Measurements from ENCODE around the gene THYN1. TPM values are rescaled to one million over a fixed set of nuclear protein-coding genes. Genes with fewer than 3 reads are reported as not detected.

The THYN1 gene
- total and polyA plus RNA-seq, 4 donors = 28.3 to 64.4 (median 39.5) TPM

DNA sequence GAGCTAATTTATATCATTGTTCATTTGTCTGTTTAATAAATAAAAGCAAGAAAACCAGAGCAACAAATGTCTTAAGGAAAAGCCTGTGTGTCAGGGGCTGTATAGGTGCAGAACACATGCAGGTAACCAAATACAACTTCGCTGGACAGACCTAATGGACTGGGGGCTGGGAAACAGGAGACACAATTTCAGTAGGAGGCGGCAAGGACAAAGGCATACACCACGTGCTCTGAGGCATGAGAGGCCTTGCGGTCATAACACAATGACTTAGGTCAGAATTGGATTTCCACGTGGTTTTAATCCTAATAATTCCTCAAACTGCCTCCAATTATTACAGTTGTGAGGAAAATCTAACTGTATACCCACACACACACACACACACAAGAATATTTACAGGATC is 14.3 kb upstream of the THYN1 start:
- Histone ChIP-seq H3K4me1 (ENCODE audit: control insufficient read depth in 1 of 2, insufficient read depth in 2 of 2, low read length in 2 of 2) (no peaks in the 10 kb centered on the region), H3K27me3 (ENCODE audit: control insufficient read depth in 1 of 2, insufficient read depth in 2 of 2, low read length in 1 of 2) (no peaks in the 10 kb centered on the region), H3K4me3 (ENCODE audit: low read length in 2 of 2) (no peak overlapping the region), H3K27ac (ENCODE audit: low read depth in 1 of 2, low read length in 2 of 2) (no peak overlapping the region), H3K36me3 (ENCODE audit: control insufficient read depth in 1 of 2, insufficient read depth in 2 of 2, low read length in 1 of 2) (peaks cover 0 to 4% of the 10 kb centered on the region in 2 donors), H3K9me3 (ENCODE audit: control insufficient read depth, low read length) (no peaks in the 10 kb centered on the region)
- ATAC-seq (ENCODE audit: low FRiP score) = no peak
- DNase-seq = no peak
- WGBS, 2 donors = 84 to 86% methylated on average over 5 of the region's 5 CpGs
- intact Hi-C loops (cut with DNase I) = no loop called here

GRCh38 chr11:134266841-134267251 is 13.7 kb upstream of the THYN1 start:
- ATAC-seq (ENCODE audit: low FRiP score) = no peak
- H3K4me3 ChIP-seq (ENCODE audit: low read length in 2 of 2) = no peak overlapping the region
- H3K27ac ChIP-seq (ENCODE audit: low read depth in 1 of 2, low read length in 2 of 2) = no peak overlapping the region

GRCh38 chr11:134266440-134266839 is 13.3 kb upstream of the THYN1 start:
- peaks cover 0 to 5% of the 10 kb centered on the region in 2 donors for H3K36me3 ChIP-seq (ENCODE audit: control insufficient read depth in 1 of 2, insufficient read depth in 2 of 2, low read length in 1 of 2)
- ATAC-seq (ENCODE audit: low FRiP score) (no peak), DNase-seq (no peak)
- intact Hi-C loops (cut with DNase I) = no loop called here
- WGBS, 2 donors = 88 to 90% methylated on average over 5 of the region's 5 CpGs
- H3K4me1 ChIP-seq (ENCODE audit: control insufficient read depth in 1 of 2, insufficient read depth in 2 of 2, low read length in 2 of 2) = no peaks in the 10 kb centered on the region
- no peak overlapping the region for H3K27ac ChIP-seq (ENCODE audit: low read depth in 1 of 2, low read length in 2 of 2)
- H3K9me3 ChIP-seq (ENCODE audit: control insufficient read depth, low read length) = no peaks in the 10 kb centered on the region
- no peak overlapping the region for H3K4me3 ChIP-seq (ENCODE audit: low read length in 2 of 2)
- no peaks in the 10 kb centered on the region for H3K27me3 ChIP-seq (ENCODE audit: control insufficient read depth in 1 of 2, insufficient read depth in 2 of 2, low read length in 1 of 2)

More at GRCh38 chr11:134266841-134267251, 13.7 kb upstream of the THYN1 start:
- no peaks in the 10 kb centered on the region for H3K4me1 ChIP-seq (ENCODE audit: control insufficient read depth in 1 of 2, insufficient read depth in 2 of 2, low read length in 2 of 2)
- H3K27me3 ChIP-seq (ENCODE audit: control insufficient read depth in 1 of 2, insufficient read depth in 2 of 2, low read length in 1 of 2) = no peaks in the 10 kb centered on the region
- DNase-seq = no peak
- H3K9me3 ChIP-seq (ENCODE audit: control insufficient read depth, low read length) = no peaks in the 10 kb centered on the region
- H3K36me3 ChIP-seq (ENCODE audit: control insufficient read depth in 1 of 2, insufficient read depth in 2 of 2, low read length in 1 of 2) = peaks cover 0 to 5% of the 10 kb centered on the region in 2 donors
- intact Hi-C loops (cut with DNase I) = no loop called here
- WGBS, 2 donors = 46 to 73% methylated on average over 3 of the region's 3 CpGs

DNA sequence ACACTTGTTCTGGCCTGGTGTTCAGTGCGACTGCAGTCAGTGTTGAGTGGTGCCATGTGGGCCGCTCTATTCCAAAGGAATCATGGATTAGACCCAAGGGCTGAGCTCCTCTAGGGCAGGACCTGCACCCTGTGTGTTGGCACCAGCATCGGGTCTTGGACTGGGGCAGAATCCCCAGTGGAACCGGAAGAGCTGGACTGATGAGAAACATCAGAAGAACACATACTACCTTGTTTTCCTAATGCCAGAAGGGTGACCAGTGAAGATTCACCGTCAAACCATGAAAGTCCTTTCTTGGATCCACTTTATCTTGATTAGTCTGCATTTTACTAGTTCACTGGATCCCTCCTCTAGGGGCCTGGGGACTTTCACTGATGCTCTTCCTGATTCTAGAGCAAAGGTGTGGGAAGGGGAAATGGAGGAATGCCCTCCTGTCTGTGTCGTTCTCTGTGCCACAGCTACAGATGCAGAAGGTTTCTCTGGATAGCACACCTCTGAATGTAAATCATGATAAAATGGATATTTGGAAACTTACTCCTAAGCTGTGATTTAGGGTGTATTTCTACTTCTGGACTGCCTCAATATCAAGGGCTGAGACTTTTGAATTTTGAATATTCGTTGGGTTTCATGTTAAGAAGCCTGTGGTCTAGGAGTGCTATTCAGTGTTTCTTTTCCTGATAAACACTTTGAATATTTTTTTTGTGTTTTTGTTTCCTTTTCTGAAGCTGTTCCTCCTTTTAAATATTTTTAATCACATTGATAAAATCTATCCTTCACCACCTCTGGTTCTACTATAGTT is 12.0 kb upstream of the THYN1 start:
- ATAC-seq (ENCODE audit: low FRiP score) = no peak
- H3K4me1 ChIP-seq (ENCODE audit: control insufficient read depth in 1 of 2, insufficient read depth in 2 of 2, low read length in 2 of 2) = no peaks in the 10 kb centered on the region
- intact Hi-C loops (cut with DNase I) = no loop called here
- H3K36me3 ChIP-seq (ENCODE audit: control insufficient read depth in 1 of 2, insufficient read depth in 2 of 2, low read length in 1 of 2) = peaks cover 0 to 5% of the 10 kb centered on the region in 2 donors
- WGBS, 2 donors = 87 to 89% methylated on average over 7 of the region's 7 CpGs
- no peak for DNase-seq
- H3K27me3 ChIP-seq (ENCODE audit: control insufficient read depth in 1 of 2, insufficient read depth in 2 of 2, low read length in 1 of 2) = no peaks in the 10 kb centered on the region
- no peak overlapping the region for H3K27ac ChIP-seq (ENCODE audit: low read depth in 1 of 2, low read length in 2 of 2)
- no peaks in the 10 kb centered on the region for H3K9me3 ChIP-seq (ENCODE audit: control insufficient read depth, low read length)
- no peak overlapping the region for H3K4me3 ChIP-seq (ENCODE audit: low read length in 2 of 2)

- intact Hi-C loops (cut with DNase I) = no loop called here
- no peaks in the 10 kb centered on the region for H3K4me1 ChIP-seq (ENCODE audit: control insufficient read depth in 1 of 2, insufficient read depth in 2 of 2, low read length in 2 of 2)
- ATAC-seq (ENCODE audit: low FRiP score) = no peak
- H3K4me3 ChIP-seq (ENCODE audit: low read length in 2 of 2) = no peak overlapping the region
- H3K36me3 ChIP-seq (ENCODE audit: control insufficient read depth in 1 of 2, insufficient read depth in 2 of 2, low read length in 1 of 2) = peaks cover 4 to 8% of the 10 kb centered on the region in 2 donors
- no peaks in the 10 kb centered on the region for H3K27me3 ChIP-seq (ENCODE audit: control insufficient read depth in 1 of 2, insufficient read depth in 2 of 2, low read length in 1 of 2)
- no peak overlapping the region for H3K27ac ChIP-seq (ENCODE audit: low read depth in 1 of 2, low read length in 2 of 2)
- H3K9me3 ChIP-seq (ENCODE audit: control insufficient read depth, low read length) = no peaks in the 10 kb centered on the region
- 86 to 89% methylated on average over 14 of the region's 14 CpGs for WGBS, 2 donors
- no peak for DNase-seq
Observed at GRCh38 chr11:134261626-134262488, 8.7 kb upstream of the THYN1 start.

- intact Hi-C loops (cut with DNase I) = no loop called here
- Histone ChIP-seq H3K4me1 (ENCODE audit: control insufficient read depth in 1 of 2, insufficient read depth in 2 of 2, low read length in 2 of 2) (no peaks in the 10 kb centered on the region), H3K4me3 (ENCODE audit: low read length in 2 of 2) (no peak overlapping the region), H3K36me3 (ENCODE audit: control insufficient read depth in 1 of 2, insufficient read depth in 2 of 2, low read length in 1 of 2) (peaks cover 4 to 8% of the 10 kb centered on the region in 2 donors), H3K27me3 (ENCODE audit: control insufficient read depth in 1 of 2, insufficient read depth in 2 of 2, low read length in 1 of 2) (no peaks in the 10 kb centered on the region), H3K9me3 (ENCODE audit: control insufficient read depth, low read length) (no peaks in the 10 kb centered on the region), H3K27ac (ENCODE audit: low read depth in 1 of 2, low read length in 2 of 2) (no peak overlapping the region)
- ATAC-seq (ENCODE audit: low FRiP score) (no peak), DNase-seq (peak in 1 of 2 donors; percentile 57)
- WGBS, 2 donors = 93 to 94% methylated on average over 16 of the region's 16 CpGs
Observed at GRCh38 chr11:134260983-134261382, 7.8 kb upstream of the THYN1 start.

- intact Hi-C loops (cut with DNase I) = no loop called here
Observed at GRCh38 chr11:134260503-134260902, 7.4 kb upstream of the THYN1 start.

GRCh38 chr11:134258577-134258976 is 5.4 kb upstream of the THYN1 start:
- ATAC-seq (ENCODE audit: low FRiP score) = no peak
- H3K36me3 ChIP-seq (ENCODE audit: control insufficient read depth in 1 of 2, insufficient read depth in 2 of 2, low read length in 1 of 2) = peaks cover 4 to 6% of the 10 kb centered on the region in 2 donors

More at GRCh38 chr11:134260503-134260902, 7.4 kb upstream of the THYN1 start:
- H3K27me3 ChIP-seq (ENCODE audit: control insufficient read depth in 1 of 2, insufficient read depth in 2 of 2, low read length in 1 of 2) = no peaks in the 10 kb centered on the region
- no peaks in the 10 kb centered on the region for H3K9me3 ChIP-seq (ENCODE audit: control insufficient read depth, low read length)
- DNase-seq (no peak), ATAC-seq (ENCODE audit: low FRiP score) (no peak)
- no peak overlapping the region for H3K27ac ChIP-seq (ENCODE audit: low read depth in 1 of 2, low read length in 2 of 2)
- no peak overlapping the region for H3K4me3 ChIP-seq (ENCODE audit: low read length in 2 of 2)
- H3K36me3 ChIP-seq (ENCODE audit: control insufficient read depth in 1 of 2, insufficient read depth in 2 of 2, low read length in 1 of 2) = peaks cover 4 to 8% of the 10 kb centered on the region in 2 donors
- H3K4me1 ChIP-seq (ENCODE audit: control insufficient read depth in 1 of 2, insufficient read depth in 2 of 2, low read length in 2 of 2) = no peaks in the 10 kb centered on the region

More at GRCh38 chr11:134258577-134258976, 5.4 kb upstream of the THYN1 start:
- Histone ChIP-seq H3K27ac (ENCODE audit: low read depth in 1 of 2, low read length in 2 of 2) (no peak overlapping the region), H3K9me3 (ENCODE audit: control insufficient read depth, low read length) (no peaks in the 10 kb centered on the region), H3K4me3 (ENCODE audit: low read length in 2 of 2) (no peak overlapping the region), H3K27me3 (ENCODE audit: control insufficient read depth in 1 of 2, insufficient read depth in 2 of 2, low read length in 1 of 2) (no peaks in the 10 kb centered on the region), H3K4me1 (ENCODE audit: control insufficient read depth in 1 of 2, insufficient read depth in 2 of 2, low read length in 2 of 2) (no peaks in the 10 kb centered on the region)
- DNase-seq = no peak
- 86 to 89% methylated on average over 4 of the region's 4 CpGs for WGBS, 2 donors
- intact Hi-C loops (cut with DNase I) = loop anchor here in 1 of 2 donors (10.0 kb wide), 1 partner anchor 334 kb away; no protein-coding TSS in a partner anchor
